H54 (cell line): ENCODE data around the gene ALDH3B1.

Experiments
- DNase-seq: peaks from one replicate; pipeline ENCODE4 v3.0.0; 2011; ENCODE audit warnings: low spot score, mixed read lengths; ENCODE audit not compliant: insufficient read length
- FAIRE-seq: peaks from 3 replicates; lab custom pipeline; 2011; peaks lifted over from hg19 to GRCh38; lab: Jason Lieb, UNC
- POLR2A ChIP-seq: IDR thresholded peaks from 2 replicates; pipeline ENCODE4 v1.6.1; 2011; ENCODE audit warnings: low read depth, mild to moderate bottlenecking, low read length

ALDH3B1 gene

DNA sequence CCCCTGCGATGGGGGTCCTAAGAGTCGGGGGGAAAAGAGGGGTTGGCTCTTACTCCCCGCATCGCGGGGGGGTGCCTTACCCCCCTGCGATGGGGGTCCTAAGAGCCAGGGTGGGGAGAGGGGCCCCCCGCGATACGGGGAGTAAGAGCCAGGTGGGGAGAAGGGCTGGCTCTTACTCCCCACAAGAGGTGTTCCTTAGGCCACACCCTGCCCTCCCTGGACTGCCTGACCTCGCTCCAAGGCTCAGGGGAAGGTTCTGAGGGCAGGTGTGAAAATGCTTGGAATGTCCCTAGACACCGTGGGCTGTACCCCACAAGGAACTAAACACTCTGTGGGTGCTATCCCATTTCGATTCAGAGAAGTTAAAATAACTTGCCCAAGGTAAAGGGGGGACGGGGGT, 14.1 kb upstream of the ALDH3B1 start:
- FAIRE-seq = no peak

DNA sequence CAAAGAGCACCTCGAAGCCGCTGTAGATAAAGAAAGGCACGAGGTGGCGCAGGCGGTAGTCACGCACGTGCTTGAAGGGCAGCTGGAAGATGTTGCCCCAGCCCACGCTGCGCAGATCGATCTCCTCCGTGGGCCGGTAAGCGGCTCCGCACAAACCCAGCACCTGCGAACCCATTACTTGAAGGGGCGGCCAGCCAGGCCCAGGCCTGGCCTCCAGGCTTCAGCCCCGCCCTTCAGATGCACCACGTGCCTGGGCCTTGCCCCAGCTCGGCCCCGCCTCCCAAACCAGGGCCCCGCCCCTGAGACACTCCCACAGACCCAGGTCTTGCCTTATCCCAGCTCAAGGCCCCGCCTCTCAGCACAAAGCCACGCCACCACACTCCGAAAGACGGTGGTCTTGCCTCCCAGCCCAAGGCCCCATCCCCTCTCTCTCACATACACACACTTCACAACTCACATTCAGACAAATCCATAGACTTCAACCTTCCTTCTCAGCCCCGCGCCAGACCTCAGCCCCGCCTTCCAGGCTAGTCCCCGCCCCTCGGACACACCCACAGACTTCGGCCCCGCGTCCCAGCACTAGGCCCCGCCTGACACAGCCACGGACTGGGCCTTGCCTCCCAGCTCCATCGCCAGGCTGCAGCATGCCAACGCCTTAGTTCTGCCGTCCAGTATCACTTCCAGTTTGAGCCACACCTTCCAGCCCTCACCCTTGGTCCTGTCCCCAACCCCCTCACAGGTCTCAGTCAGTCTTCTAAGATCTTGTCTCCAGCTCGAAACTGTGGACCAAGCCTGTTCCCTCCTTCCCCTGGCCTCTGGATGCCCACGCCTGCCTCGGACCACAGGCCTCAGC, 13.3 kb upstream of the ALDH3B1 start:
- FAIRE-seq = peak; percentile 23
- TF ChIP-seq POLR2A = no peak
- DNase-seq = peak; percentile 96

More for the DNA sequence above, 14.1 kb upstream of the ALDH3B1 start:
- no peak for DNase-seq
- TF ChIP-seq POLR2A = no peak

DNA sequence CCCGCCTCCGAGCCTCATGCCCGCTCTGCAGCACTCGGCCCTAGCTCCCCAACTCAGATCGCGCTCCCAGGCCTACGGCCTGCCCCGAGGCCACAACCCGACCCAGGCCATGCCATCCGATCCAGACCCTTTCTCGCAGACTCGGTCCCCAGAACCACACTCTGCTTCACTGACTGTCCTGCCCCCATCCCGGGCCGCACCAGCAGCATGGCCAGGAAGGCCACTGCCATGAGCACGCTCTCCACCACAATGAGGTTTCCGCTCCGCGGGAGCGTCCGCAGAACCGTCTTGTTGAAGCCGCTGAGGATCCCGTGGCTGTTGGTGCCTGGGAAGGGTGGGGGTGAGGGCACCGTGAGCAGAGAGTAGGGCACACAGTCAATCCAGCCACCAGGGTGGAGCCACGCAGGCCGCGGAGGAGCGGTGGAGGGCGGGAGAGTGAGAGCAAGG, 12.6 kb upstream of the ALDH3B1 start:
- no peak for TF ChIP-seq POLR2A
- FAIRE-seq (no peak), DNase-seq (no peak)

DNA sequence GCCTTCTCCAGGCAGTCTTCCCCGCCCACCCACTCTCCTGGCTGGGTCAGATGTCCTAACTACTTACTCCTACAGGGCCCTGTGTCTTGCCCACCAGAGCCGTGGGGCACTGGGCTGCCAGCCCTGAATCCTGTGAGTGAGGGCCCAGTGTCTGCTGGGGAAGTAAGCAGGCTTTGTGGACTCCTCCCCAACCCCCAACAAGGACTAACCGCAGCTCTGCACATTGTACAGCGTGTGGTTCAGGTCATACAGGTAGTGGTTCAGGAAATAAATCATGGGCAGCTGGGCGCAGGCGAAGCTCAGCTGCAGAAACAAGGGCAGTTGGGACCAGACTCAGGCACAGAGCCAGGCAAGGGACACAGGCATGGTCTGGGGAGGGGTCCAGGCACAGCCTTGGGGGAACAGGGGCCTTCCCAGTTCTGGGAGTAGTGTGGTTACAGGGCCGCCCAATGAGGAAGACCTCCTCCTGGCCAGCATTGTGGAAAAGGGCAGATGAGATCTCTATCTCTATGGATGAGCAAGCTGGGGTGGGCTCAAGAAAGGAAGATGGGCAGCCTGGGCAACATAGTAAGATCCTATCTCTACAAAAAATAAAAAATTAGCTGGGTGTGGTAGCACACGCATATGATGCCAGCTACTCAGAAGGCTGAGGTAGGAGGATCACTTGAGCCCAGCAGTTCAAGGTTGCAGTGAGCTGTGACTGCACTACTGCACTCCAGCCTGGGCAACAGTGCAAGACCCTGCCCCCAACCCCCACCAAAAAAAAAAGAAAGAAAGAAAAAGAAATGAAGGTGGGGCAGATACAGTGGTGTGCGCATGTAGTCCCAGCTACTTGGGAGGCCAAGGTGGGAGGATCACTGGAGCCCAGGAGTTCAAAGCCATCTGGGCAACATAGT, 11.7 kb upstream of the ALDH3B1 start:
- TF ChIP-seq POLR2A = no peak
- FAIRE-seq (no peak), DNase-seq (no peak)

DNA sequence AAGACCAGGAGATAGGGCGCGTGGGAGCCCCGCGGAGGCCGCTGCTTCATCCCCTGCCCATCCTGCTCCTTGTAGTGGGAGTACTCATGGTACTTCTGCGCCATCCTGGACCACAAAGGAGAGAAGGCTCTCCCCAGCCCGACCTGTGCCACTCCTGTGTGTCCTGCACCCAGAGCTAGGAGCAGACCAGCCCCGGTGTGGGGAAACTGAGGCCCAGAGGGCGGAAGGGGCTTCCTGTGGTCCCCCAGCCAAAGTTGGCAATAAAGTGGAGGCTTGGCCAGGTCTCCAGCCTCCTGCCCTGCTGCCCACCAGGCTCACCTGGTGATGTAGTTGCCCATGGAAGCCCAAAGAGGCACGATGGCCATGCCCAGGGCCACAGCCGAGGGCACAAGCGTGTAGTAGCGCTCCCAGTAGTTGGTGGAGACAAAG, 10.9 kb upstream of the ALDH3B1 start:
- FAIRE-seq (no peak), DNase-seq (no peak)
- TF ChIP-seq POLR2A = no peak

DNA sequence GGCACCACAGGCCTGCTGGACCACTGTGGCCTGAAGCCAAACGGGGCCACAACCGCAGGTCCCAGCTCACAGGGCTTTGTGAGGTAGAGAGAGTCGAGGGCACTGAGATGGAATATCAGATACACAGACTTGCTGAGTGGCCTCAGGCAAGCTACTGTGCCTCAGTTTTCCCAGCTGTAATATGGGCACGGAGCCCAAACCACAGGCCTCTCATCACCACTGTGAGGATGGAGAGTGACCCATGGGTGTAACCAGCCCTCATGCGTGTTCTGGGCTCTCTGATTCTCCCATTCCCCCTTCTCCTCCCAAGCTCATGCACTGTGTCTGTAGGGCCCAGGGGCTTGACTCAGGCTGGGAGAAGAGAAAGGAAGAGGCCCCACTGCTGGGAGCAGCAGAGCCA, 10.4 kb upstream of the ALDH3B1 start:
- no peak for TF ChIP-seq POLR2A
- DNase-seq (no peak), FAIRE-seq (no peak)

DNA sequence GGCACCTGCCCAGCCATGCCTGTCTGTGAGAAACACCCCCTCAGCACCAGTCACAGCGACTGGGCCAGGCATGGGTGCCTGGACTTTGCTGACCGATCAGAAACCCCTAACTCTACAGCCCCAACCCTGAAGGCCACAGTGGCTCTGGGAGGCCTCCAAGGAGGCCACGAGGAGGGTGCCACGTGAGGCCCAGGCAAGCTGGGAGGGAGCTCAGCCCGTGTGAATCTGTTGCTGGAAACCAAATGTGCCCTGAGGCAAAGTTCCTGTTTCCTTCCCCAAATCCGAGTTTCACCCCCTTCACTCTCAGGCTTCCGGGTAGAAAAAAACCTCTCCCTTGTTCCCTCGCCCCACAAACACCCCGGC, 7.6 kb upstream of the ALDH3B1 start:
- FAIRE-seq = no peak
- DNase-seq = no peak

DNA sequence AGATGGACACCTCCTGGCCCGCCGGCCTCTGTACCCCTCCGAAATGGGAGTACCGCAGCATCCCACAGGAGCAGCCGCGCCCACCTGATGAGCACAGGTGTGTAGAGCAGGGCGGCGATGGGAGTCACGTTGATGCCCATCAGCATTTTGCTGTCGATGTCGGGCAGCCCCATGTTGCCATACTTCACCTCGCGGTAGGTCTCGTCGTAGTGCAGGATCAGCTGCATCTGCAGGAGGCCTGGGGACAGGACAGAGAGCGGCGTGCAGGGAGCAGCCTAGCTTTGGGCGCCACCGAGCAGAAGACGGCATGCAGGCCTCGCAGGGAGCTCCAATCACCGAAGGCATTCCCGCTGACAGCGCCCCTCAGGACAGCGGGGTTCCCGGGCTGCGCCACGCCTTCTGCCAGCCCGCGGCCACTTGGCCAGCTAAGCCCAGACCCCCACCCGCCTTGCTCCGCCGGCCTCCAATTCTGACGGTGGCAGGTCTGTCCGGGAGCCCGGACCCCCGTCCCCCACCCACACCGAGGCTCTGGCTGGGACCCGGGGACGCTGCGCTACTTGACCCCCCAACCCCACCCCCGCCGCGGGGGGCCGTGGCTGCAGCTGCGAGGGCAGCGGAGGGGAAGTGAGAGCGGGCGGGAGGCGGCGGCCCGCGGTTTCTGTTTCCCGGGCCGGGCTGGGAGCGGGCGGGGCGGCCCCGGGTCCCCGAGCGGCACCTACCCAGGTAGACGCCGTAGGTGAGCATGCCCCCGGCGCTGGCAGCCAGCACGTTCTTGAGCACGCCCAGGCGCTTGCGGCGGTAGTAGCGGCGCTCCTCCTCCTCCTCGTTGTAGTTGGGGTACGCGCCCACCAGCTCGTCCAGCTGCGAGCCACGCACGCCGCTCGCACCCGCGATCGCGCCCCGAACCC, 6.9 kb upstream of the ALDH3B1 start:
- DNase-seq = no peak
- FAIRE-seq = no peak
- no peak for TF ChIP-seq POLR2A

More for the DNA sequence above, 7.6 kb upstream of the ALDH3B1 start:
- TF ChIP-seq POLR2A = no peak

DNA sequence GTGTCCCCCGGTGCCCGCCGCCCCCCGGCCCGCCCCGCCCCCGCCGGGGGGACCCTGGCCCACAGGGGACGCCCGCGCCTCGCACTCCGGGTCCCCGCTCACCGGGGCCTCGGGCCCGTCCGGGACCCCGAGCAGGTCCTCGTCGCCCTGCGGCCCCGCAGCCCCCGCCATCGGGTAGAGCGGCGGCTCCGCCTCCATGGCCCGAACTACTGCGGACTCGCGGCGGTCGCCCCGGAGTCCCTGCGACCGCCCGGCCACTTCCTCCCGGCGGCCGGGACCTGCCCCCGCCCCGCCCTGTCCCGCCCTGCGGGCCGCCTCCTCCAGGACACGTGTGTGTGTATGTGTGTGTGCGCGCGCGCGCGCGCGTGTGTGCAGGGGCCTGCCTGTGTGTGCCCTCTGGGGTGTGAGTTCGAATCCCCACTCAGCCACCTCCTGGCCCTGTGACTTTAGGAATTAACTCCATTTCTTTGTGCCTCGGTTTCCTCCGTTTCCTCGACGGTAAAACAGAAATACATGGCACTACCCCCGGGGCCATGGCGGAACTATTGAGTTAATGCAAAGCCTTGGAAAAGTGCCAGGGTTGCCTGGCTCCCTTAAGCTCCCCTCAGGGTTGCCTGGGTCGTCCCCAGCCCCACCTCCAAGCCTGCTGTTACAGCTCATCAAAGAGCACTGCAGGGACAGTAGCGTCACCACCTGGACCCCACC, 6.1 kb upstream of the ALDH3B1 start, which contains the start of gene UNC93B1:
UNC93B1 (minus strand) TSS at position 252 of the 705 bp plus-strand sequence; CDS start at position 198, 54 bp downstream.
- FAIRE-seq (no peak), DNase-seq (peak; percentile 87)
- peak; percentile 69 for TF ChIP-seq POLR2A

DNA sequence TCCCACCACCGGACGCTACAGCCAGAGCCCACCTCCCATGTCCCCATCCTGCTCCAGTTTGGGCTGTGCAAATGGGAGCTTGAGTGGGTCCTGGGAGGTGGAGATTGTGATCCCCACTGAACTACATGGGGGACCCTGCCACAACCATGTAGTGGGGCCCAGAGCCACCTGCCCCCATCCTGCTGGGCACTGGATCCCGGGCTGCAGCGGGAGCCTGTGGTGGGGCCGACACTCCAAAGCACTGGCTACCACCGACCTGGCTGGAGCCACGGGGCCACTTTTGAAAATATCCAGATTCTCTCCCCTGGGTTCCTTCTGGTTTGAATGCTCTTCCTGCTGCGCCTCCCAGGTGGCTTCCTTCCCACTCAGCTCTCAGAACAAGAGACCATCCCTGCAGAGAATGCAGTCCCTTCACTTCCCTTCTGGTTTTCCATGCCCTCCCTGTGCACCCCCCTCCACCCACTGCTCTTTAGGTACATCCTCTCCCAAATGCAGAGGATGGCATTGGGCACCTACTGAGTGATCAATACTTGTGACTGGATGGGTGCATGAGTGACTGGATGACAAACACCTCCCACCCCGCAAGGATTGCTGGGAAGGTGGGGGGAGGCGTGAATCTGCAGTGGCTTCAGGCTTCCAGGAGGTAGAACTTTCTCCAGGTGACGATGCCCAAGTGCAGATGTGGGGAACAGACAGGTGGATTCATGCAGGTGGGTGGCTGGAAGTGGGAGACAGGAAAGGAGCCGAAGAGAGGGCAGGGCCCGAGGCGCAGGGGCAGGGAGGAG, 5.4 kb upstream of the ALDH3B1 start:
- DNase-seq = no peak
- FAIRE-seq = no peak
- no peak for TF ChIP-seq POLR2A

DNA sequence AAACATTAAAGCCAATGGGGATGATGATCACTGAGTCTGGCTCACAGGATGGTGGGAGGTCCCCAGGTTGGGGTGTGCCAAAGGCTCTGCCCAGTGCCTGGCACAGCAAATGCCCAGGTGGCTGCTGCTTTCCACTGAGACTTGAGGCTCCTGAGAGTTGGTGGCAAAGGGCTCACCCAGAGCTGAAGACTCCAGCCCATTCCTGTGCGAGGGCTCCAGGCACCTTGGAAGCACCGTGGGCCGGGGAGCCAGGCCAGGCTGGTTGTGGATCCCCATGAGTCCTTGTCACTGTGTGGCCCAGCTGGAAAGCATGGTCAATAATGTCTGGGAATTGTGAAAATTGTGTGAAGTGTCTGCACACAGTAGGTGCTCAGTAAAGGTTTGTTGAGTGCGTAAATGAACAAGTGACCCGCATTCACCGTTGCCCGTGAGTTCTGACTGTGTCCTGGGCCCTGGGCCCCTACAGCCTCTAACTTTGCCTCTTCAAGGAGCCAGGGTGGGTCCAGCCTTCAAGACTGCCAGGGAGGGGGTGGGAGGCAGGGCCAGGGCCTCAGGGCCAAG, 3.4 kb upstream of the ALDH3B1 start:
- FAIRE-seq (no peak), DNase-seq (no peak)
- TF ChIP-seq POLR2A = no peak
